HG03565 (cell line): ENCODE results near the gene CFAP46.
"Not testable (repeated sequence)": the region's sequence is repeated elsewhere in the genome, so short reads cannot be mapped to it uniquely, and the experiment has no call there.

ENCODE experiments used
- ATAC-seq: cut with Tn5 transposase; IDR thresholded peaks from one replicate; pipeline ENCODE4 v1.9.1; 2021; ENCODE audit warnings: mild to moderate bottlenecking, moderate library complexity; ENCODE audit not compliant: unreplicated experiment

CFAP46 gene

GRCh38 chr10:132810807-132811700 is 131.3 kb downstream of the CFAP46 start:
- ATAC-seq, result no peak

GRCh38 chr10:132810141-132810806 is 132.1 kb downstream of the CFAP46 start:
- ATAC-seq, result no peak

GRCh38 chr10:132809232-132810140 is 132.9 kb downstream of the CFAP46 start:
- ATAC-seq, result no peak

GRCh38 chr10:132808383-132809231 is 133.8 kb downstream of the CFAP46 start:
- ATAC-seq, result no peak

- ATAC-seq, result no peak
These were observed 134.7 kb downstream of the CFAP46 start for GRCh38 chr10:132807621-132808049.

- no peak for ATAC-seq
These were observed 135.8 kb downstream of the CFAP46 start for GRCh38 chr10:132806561-132807003.

- no peak for ATAC-seq
These were observed 136.3 kb downstream of the CFAP46 start for GRCh38 chr10:132806110-132806509.

- no peak for ATAC-seq
These were observed 136.8 kb downstream of the CFAP46 start for GRCh38 chr10:132805599-132805998.

GRCh38 chr10:132804785-132805426 is 137.5 kb downstream of the CFAP46 start:
- ATAC-seq, result no peak

- no peak for ATAC-seq
These were observed 138.1 kb downstream of the CFAP46 start for GRCh38 chr10:132804287-132804686.

- no peak for ATAC-seq
These were observed 138.8 kb downstream of the CFAP46 start for GRCh38 chr10:132803416-132804210.

- no peak for ATAC-seq
These were observed 139.6 kb downstream of the CFAP46 start for GRCh38 chr10:132802694-132803320.

- ATAC-seq, result no peak
These were observed 140.3 kb downstream of the CFAP46 start for GRCh38 chr10:132802048-132802447.

GRCh38 chr10:132799865-132800264 is 142.5 kb downstream of the CFAP46 start:
- ATAC-seq, result no peak

GRCh38 chr10:132798876-132799275 is 143.5 kb downstream of the CFAP46 start:
- no peak for ATAC-seq

- ATAC-seq, result no peak
These were observed 144.0 kb downstream of the CFAP46 start for GRCh38 chr10:132798403-132798802.

GRCh38 chr10:132797986-132798385 is 144.4 kb downstream of the CFAP46 start:
- ATAC-seq, result not testable (repeated sequence)

- no peak for ATAC-seq
These were observed 145.5 kb downstream of the CFAP46 start for GRCh38 chr10:132796846-132797245.
